Coronary artery (tissue), 2 donors: ENCODE data around the gene CFAP161.

Experiments used
- DNase-seq: peaks from one replicate; pipeline ENCODE4 v3.0.0-alpha.2; 2017; ENCODE audit warnings: low spot score
- H3K27ac ChIP-seq, 2 donors: fragments of 200-600 bp; sonication (generic); one replicate each; pipeline ENCODE4 v1.5.1; 2016 to 2019
- H3K4me3 ChIP-seq: fragments of 200-600 bp; sonication (generic); 2 replicates; pipeline ENCODE4 v1.5.1; 2016; ENCODE audit warnings: mild to moderate bottlenecking, moderate library complexity
- TF ChIP-seq, protein P1 (sequence below): fragments of 200-600 bp; sonication (generic); IDR thresholded peaks from one replicate; pipeline ENCODE4 v1.5.1; 2019; ENCODE audit warnings: antibody characterized with exemption

CFAP161 gene

DNA sequence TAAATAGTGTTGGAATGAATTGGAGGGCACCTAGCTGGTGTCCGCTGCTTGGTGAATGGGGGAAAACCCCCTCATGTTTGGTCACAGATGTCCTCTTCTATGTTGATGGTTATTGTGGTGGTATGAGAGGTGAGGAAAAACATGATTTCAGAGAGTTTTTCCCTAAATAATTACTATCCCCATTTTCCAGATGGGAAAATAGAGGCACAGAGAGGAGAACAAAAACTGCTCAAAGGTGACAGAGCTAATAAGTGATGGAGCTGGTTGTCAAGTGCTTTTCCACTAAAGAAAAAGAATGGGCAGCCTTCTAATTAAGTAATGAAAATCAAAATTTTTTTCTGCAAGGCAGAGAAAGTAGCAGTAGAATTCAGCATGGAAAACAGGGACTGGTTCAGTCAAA is 30.2 kb upstream of the CFAP161 start:
- no peak for DNase-seq

DNA sequence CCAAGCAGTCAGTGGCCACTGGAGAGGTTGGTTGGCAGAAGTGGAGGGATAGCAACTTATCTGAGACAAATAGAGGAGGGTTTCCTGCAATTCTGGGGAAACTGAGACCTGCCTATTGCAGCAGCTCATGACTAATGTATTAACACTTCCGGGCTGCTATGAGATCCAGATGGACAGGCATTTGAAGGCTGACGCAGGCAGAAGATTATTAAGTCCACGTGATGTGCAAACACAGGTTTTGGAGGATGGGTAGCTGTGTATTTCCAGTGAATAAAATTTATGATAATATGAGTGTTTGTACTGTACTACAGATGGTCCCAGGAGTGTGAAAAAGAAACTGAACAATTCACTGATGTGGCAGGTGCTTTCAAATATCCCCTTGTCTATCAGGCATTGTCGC is 28.5 kb upstream of the CFAP161 start:
- TF ChIP-seq, protein P1, sequence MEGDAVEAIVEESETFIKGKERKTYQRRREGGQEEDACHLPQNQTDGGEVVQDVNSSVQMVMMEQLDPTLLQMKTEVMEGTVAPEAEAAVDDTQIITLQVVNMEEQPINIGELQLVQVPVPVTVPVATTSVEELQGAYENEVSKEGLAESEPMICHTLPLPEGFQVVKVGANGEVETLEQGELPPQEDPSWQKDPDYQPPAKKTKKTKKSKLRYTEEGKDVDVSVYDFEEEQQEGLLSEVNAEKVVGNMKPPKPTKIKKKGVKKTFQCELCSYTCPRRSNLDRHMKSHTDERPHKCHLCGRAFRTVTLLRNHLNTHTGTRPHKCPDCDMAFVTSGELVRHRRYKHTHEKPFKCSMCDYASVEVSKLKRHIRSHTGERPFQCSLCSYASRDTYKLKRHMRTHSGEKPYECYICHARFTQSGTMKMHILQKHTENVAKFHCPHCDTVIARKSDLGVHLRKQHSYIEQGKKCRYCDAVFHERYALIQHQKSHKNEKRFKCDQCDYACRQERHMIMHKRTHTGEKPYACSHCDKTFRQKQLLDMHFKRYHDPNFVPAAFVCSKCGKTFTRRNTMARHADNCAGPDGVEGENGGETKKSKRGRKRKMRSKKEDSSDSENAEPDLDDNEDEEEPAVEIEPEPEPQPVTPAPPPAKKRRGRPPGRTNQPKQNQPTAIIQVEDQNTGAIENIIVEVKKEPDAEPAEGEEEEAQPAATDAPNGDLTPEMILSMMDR = no peak
- DNase-seq = no peak
- H3K4me3 ChIP-seq = no peak overlapping the region
- no peak overlapping the region for H3K27ac ChIP-seq

More for the DNA sequence above, 30.2 kb upstream of the CFAP161 start:
- H3K4me3 ChIP-seq = no peak overlapping the region
- H3K27ac ChIP-seq = no peak overlapping the region
- TF ChIP-seq, protein P1 = no peak

DNA sequence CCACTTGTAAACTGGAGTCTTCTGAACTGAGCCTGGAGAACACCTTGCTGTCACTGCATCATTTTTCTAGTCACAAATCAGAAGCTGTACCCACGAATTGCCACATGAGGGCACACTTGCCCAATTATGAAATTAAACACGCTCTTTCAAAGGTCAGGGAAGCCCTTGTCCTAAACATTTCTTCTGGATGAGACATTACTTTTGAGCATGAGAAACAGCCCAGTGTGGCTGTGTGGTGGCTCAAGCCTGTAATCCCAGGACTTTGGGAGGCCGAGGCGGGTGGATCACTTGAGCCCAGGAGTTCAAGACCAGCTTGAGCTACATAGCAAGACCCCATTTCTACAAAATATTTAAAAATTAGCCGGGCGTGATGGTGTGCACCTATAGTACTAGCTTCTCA is 27.5 kb upstream of the CFAP161 start:
- Histone ChIP-seq H3K27ac (no peak overlapping the region), H3K4me3 (no peak overlapping the region)
- no peak for DNase-seq
- TF ChIP-seq, protein P1 = peak; percentile 39

DNA sequence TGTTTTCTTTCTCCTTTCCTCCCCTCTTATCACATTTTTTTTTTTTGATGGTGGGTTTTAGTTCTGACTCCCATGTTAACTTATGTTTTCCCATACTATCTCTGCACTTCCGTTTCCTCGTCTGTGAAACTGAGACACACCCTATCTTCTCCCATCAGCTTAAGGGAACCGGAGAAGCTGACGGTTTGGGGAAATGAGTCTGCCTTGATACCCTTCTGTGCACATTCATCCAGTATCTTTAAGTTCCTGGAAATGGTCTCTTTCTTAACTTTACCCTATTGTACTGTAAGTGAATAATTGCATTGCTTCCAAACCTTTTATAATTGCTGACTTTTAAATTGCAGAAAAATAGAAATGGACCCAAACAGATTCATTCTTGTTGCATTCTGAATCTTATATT is 26.2 kb upstream of the CFAP161 start:
- TF ChIP-seq, protein P1 = no peak
- Histone ChIP-seq H3K27ac (no peak overlapping the region), H3K4me3 (no peak overlapping the region)
- no peak for DNase-seq

DNA sequence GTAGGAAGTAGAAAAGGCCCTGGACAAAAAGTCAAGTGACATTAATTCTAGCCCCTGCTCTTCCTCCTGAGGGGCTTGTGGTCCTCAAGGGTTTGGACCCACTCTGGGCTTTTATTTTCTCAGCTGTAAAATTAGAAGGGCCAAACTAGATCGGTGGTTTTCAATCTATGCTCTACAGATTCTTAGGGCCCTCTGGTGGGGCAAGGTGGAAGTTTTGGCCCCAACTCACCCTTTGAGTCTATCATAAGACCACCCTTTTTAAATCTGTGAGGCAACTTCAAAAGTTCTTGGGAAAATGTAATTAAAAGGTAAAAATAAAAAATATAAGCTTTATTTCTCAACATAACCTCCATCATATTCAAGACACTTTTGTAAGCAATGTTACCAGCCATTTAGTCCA is 25.6 kb upstream of the CFAP161 start:
- Histone ChIP-seq H3K27ac (no peak overlapping the region), H3K4me3 (no peak overlapping the region)
- TF ChIP-seq, protein P1 = peak; percentile 23
- no peak for DNase-seq

DNA sequence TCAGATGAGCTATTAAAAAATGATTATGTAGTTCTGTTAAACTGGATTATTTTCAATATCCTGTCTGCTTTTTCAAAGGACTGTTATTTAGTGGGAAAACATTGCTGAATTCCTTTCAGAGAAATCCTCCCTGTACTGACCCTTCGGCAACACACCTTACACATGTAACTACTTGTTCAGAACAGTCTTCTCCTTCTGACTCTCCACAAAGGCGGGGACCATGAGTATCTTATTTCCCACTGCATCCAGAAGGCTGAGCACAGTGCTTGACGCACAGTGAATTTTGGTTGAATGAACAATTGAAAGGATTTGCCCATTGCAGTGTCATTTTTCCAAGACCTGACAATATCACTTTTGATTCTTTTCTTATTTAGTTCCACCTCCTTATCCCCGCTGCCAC is 23.1 kb upstream of the CFAP161 start:
- no peak for DNase-seq
- H3K4me3 ChIP-seq = no peak overlapping the region
- H3K27ac ChIP-seq = no peak overlapping the region
- TF ChIP-seq, protein P1 = no peak

DNA sequence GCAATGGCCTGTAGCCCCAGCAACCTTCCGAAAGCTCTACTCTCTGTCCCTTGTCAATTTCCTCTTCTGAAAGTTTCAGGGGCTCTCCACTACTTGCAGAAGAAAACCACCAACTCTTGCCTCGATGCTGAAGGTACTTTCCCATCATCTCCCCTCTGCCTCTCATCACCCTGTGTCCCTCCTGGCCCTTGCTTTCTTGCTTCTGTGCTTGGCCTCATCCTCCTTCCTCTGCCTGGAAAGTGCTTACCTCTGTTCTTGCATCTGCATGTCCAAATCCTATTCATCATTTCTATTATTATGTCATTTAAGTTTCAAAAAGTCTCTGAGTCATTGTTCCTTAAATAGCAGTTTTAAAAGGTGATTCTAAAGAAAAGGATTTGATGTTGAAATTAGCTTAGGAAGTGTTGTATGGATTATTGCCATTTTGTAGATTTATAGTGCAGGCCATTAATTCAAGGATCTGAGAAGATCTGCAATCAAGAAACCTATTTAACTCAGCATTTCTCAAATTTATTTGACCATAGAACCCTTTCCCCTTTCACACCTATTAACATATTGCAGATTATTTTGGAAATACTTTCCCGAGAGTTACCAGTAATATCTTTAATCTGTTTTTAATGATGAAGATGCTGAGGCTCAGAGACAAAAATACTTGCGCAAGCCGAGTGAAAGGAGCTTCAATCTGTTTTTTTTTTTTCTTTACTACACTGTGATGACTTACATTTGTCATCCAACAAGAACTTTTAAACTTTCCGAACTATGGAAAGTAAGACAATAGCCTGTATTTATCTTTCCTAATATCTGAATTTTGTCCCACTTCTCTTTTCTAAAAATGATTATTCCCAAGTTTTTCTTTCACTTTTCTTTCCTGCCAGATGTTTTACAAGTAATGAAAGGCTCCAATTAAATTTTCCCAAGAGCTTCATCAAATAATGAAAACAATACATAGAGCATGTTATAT is 22.3 kb upstream of the CFAP161 start:
- Histone ChIP-seq H3K27ac (no peak overlapping the region), H3K4me3 (no peak overlapping the region)
- DNase-seq = no peak
- TF ChIP-seq, protein P1 = no peak
